ENCODE measurements around the gene FAAP100. TPM values are rescaled to one million over a fixed set of nuclear protein-coding genes. Genes with fewer than 3 reads are reported as not detected.
A peak's percentile ranks its signal among the peaks of the same experiment; 100 is the strongest.

FAAP100 gene
- polyA plus RNA-seq, 3 donors: 16.5 to 34.0 (median 27.0) TPM

GRCh38 chr17:81558941-81559806 is 7.0 kb upstream of the FAAP100 start:
- DNase-seq (ENCODE audit: extremely low read depth in 1 of 11, low read depth in 9 of 11, low spot score in 4 of 11): no peak

- DNase-seq (ENCODE audit: extremely low read depth in 1 of 11, low read depth in 9 of 11, low spot score in 4 of 11): no peak
Measured at GRCh38 chr17:81558115-81558468, 5.9 kb upstream of the FAAP100 start.

GRCh38 chr17:81557276-81558114 is 5.3 kb upstream of the FAAP100 start:
- no peak for DNase-seq (ENCODE audit: extremely low read depth in 1 of 11, low read depth in 9 of 11, low spot score in 4 of 11)

GRCh38 chr17:81556863-81557262 is 4.7 kb upstream of the FAAP100 start:
- DNase-seq (ENCODE audit: extremely low read depth in 1 of 11, low read depth in 9 of 11, low spot score in 4 of 11): no peak

- no peak for DNase-seq (ENCODE audit: extremely low read depth in 1 of 11, low read depth in 9 of 11, low spot score in 4 of 11)
Measured at GRCh38 chr17:81556175-81556691, 4.1 kb upstream of the FAAP100 start.

GRCh38 chr17:81553616-81554181 is 1.5 kb upstream of the FAAP100 start:
- DNase-seq (ENCODE audit: extremely low read depth in 1 of 11, low read depth in 9 of 11, low spot score in 4 of 11): no peak

- DNase-seq (ENCODE audit: extremely low read depth in 1 of 11, low read depth in 9 of 11, low spot score in 4 of 11): peak in 5 of 11 donors; percentile 48 to 69 (median 57)
Measured at GRCh38 chr17:81553018-81553615, 964 bp upstream of the FAAP100 start.

- DNase-seq (ENCODE audit: extremely low read depth in 1 of 11, low read depth in 9 of 11, low spot score in 4 of 11): no peak
Measured at GRCh38 chr17:81551458-81552243, 502 bp downstream of the FAAP100 start.

GRCh38 chr17:81550830-81551457 is 1.2 kb downstream of the FAAP100 start:
- no peak for DNase-seq (ENCODE audit: extremely low read depth in 1 of 11, low read depth in 9 of 11, low spot score in 4 of 11)

- DNase-seq (ENCODE audit: extremely low read depth in 1 of 11, low read depth in 9 of 11, low spot score in 4 of 11): no peak
Measured at GRCh38 chr17:81550285-81550684, 1.9 kb downstream of the FAAP100 start.

- DNase-seq (ENCODE audit: extremely low read depth in 1 of 11, low read depth in 9 of 11, low spot score in 4 of 11): no peak
Measured at GRCh38 chr17:81549826-81550225, 2.3 kb downstream of the FAAP100 start.

GRCh38 chr17:81549031-81549557 is 3.1 kb downstream of the FAAP100 start:
- no peak for DNase-seq (ENCODE audit: extremely low read depth in 1 of 11, low read depth in 9 of 11, low spot score in 4 of 11)

- DNase-seq (ENCODE audit: extremely low read depth in 1 of 11, low read depth in 9 of 11, low spot score in 4 of 11): no peak
Measured at GRCh38 chr17:81547614-81547982, 4.6 kb downstream of the FAAP100 start.

- DNase-seq (ENCODE audit: extremely low read depth in 1 of 11, low read depth in 9 of 11, low spot score in 4 of 11): no peak
Measured at GRCh38 chr17:81546906-81547613, 5.1 kb downstream of the FAAP100 start.

GRCh38 chr17:81545160-81545949 is 6.8 kb downstream of the FAAP100 start:
- DNase-seq (ENCODE audit: extremely low read depth in 1 of 11, low read depth in 9 of 11, low spot score in 4 of 11): no peak

GRCh38 chr17:81544281-81544974 is 7.7 kb downstream of the FAAP100 start:
- no peak for DNase-seq (ENCODE audit: extremely low read depth in 1 of 11, low read depth in 9 of 11, low spot score in 4 of 11)
